GM12874 (cell line): ENCODE results near the gene GRIFIN.

ENCODE experiments used
- CTCF ChIP-seq: IDR thresholded peaks from 2 replicates; pipeline ENCODE4 v1.5.1; 2011; ENCODE audit warnings: low read depth, mild to moderate bottlenecking, control low read depth, low read length, moderate library complexity; ENCODE audit not compliant: insufficient read depth

GRIFIN gene

GRCh38 chr7:2499719-2500430 is 23.7 kb upstream of the GRIFIN start:
- no peak for TF ChIP-seq CTCF

GRCh38 chr7:2499181-2499580 is 23.0 kb upstream of the GRIFIN start:
- TF ChIP-seq CTCF, result no peak

GRCh38 chr7:2498708-2499107 is 22.5 kb upstream of the GRIFIN start:
- TF ChIP-seq CTCF, result no peak

GRCh38 chr7:2497500-2498336 is 21.5 kb upstream of the GRIFIN start:
- no peak for TF ChIP-seq CTCF

- TF ChIP-seq CTCF, result no peak
Measured at GRCh38 chr7:2497065-2497464, 20.9 kb upstream of the GRIFIN start.

- TF ChIP-seq CTCF, result no peak
Measured at GRCh38 chr7:2496375-2496774, 20.2 kb upstream of the GRIFIN start.

- TF ChIP-seq CTCF, result no peak
Measured at GRCh38 chr7:2495418-2496299, 19.5 kb upstream of the GRIFIN start.
